Brain microvascular endothelial cell (primary cell): Measurements from ENCODE around the gene PELI2.

Experiments used
- DNase-seq: peaks from one replicate; pipeline ENCODE4 v3.0.0-alpha.2; 2020
- H3K27ac ChIP-seq: fragments of 250-450 bp; sonication (Bioruptor Pico); 2 replicates; pipeline ENCODE4 v1.5.1; 2020; ENCODE audit warnings: mild to moderate bottlenecking, moderate library complexity
- H3K27me3 ChIP-seq: fragments of 250-450 bp; sonication (Bioruptor Pico); replicated peaks from 2 replicates; pipeline ENCODE4 v1.5.1; 2020; ENCODE audit warnings: mild to moderate bottlenecking
- H3K36me3 ChIP-seq: fragments of 250-450 bp; sonication (Bioruptor Pico); replicated peaks from 2 replicates; pipeline ENCODE4 v1.5.1; 2020; ENCODE audit warnings: mild to moderate bottlenecking
- H3K4me3 ChIP-seq: 2 replicates; pipeline ENCODE4 v1.5.1; 2011; ENCODE audit warnings: low read depth, mild to moderate bottlenecking, control low read depth, low read length, moderate library complexity
- CTCF ChIP-seq: IDR thresholded peaks from 2 replicates; pipeline ENCODE4 v1.5.1; 2011; ENCODE audit warnings: low read depth, mild to moderate bottlenecking, moderate library complexity, low read length, control low read depth, inconsistent platforms; ENCODE audit errors: missing control alignments
- in situ Hi-C: cut with HindIII; loops from 2 replicates; pipeline ENCODE4 v1.10.0; 2017; ENCODE audit warnings: low sequenced_read_pairs, low pct_ligation_motif_present

PELI2 gene

GRCh38 chr14:56099081-56099797, 19.0 kb upstream of the PELI2 start:
- Histone ChIP-seq H3K27me3 (no peaks in the 10 kb centered on the region), H3K36me3 (no peaks in the 10 kb centered on the region), H3K4me3 (no peak overlapping the region), H3K27ac (no peak overlapping the region)
- in situ Hi-C loops: no loop called here
- no peak for TF ChIP-seq CTCF
- no peak for DNase-seq

- TF ChIP-seq CTCF: no peak
- DNase-seq: peak; percentile 21
- Histone ChIP-seq H3K27me3 (no peaks in the 10 kb centered on the region), H3K36me3 (no peaks in the 10 kb centered on the region), H3K4me3 (no peak overlapping the region), H3K27ac (no peak overlapping the region)
- in situ Hi-C loops: no loop called here
Observed at GRCh38 chr14:56100556-56100955, 17.7 kb upstream of the PELI2 start.

- Histone ChIP-seq H3K27ac (no peak overlapping the region), H3K27me3 (no peaks in the 10 kb centered on the region), H3K36me3 (no peaks in the 10 kb centered on the region), H3K4me3 (no peak overlapping the region)
- no peak for DNase-seq
- TF ChIP-seq CTCF: no peak
- in situ Hi-C loops: no loop called here
Observed at GRCh38 chr14:56102941-56103340, 15.3 kb upstream of the PELI2 start.

GRCh38 chr14:56107615-56108014, 10.6 kb upstream of the PELI2 start:
- Histone ChIP-seq H3K36me3 (no peaks in the 10 kb centered on the region), H3K27me3 (no peaks in the 10 kb centered on the region), H3K4me3 (no peak overlapping the region), H3K27ac (no peak overlapping the region)
- TF ChIP-seq CTCF: no peak
- DNase-seq: no peak
- in situ Hi-C loops: no loop called here

GRCh38 chr14:56108057-56108456, 10.2 kb upstream of the PELI2 start:
- no peak overlapping the region for H3K4me3 ChIP-seq
- H3K27me3 ChIP-seq: no peaks in the 10 kb centered on the region
- DNase-seq: no peak
- in situ Hi-C loops: no loop called here
- no peak overlapping the region for H3K27ac ChIP-seq
- TF ChIP-seq CTCF: no peak
- H3K36me3 ChIP-seq: no peaks in the 10 kb centered on the region

- Histone ChIP-seq H3K36me3 (no peaks in the 10 kb centered on the region), H3K27ac (no peak overlapping the region), H3K4me3 (no peak overlapping the region), H3K27me3 (no peaks in the 10 kb centered on the region)
- TF ChIP-seq CTCF: no peak
- DNase-seq: no peak
- in situ Hi-C loops: no loop called here
Observed at GRCh38 chr14:56112781-56113180, 5.4 kb upstream of the PELI2 start.
